Measurements from ENCODE around the gene BRD1.

DNA sequence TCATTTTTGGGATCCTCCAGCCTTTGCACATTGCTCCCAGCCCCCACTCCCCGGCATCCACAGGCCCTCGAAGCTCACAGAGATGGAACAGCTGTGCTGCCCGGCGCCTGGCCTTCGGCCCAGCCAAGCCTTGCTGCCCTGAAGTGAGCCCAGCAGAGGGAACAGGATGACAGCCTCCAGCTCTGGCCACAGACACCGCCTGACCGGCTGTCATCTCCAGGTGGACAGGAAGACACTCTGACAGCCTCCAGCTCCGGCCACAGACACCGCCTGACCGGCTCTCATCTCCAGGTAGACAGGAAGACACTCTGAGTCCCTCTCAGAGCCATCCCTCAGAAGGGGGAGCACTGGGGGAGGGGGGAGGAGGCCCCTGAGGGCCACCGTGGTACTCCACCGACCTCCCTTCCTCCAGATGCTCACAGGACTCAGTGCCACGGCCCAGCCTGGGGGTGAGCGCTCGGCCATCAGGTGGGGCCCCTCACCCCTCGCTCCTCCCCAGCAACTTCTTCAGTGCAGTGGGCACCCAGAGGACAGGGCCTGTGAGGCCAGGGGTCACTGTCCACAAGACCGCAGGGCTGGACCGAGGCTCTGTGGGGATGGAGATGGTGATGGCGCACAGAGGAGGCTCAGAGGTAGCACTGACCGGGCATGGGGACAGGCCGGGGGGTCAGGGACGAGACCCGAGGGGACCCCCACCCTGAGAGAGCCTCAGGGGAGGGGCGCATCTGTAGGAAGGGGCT, 58.6 kb downstream of the BRD1 start:
- TF ChIP-seq EZH2 (IDR thresholded peaks at IDR 0.05; ENCODE audit: borderline replicate concordance, low read depth, low read length, poor library complexity, severe bottlenecking) = no peak
- TF ChIP-seq, protein P1, sequence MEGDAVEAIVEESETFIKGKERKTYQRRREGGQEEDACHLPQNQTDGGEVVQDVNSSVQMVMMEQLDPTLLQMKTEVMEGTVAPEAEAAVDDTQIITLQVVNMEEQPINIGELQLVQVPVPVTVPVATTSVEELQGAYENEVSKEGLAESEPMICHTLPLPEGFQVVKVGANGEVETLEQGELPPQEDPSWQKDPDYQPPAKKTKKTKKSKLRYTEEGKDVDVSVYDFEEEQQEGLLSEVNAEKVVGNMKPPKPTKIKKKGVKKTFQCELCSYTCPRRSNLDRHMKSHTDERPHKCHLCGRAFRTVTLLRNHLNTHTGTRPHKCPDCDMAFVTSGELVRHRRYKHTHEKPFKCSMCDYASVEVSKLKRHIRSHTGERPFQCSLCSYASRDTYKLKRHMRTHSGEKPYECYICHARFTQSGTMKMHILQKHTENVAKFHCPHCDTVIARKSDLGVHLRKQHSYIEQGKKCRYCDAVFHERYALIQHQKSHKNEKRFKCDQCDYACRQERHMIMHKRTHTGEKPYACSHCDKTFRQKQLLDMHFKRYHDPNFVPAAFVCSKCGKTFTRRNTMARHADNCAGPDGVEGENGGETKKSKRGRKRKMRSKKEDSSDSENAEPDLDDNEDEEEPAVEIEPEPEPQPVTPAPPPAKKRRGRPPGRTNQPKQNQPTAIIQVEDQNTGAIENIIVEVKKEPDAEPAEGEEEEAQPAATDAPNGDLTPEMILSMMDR (conservative IDR thresholded peaks at IDR 0.05; ENCODE audit: low read depth, low read length) = no peak

All from A673 (cell line).